HepG2 (cell line): ENCODE results near the gene PIK3C3. TPM values are rescaled to one million over a fixed set of nuclear protein-coding genes. Genes with fewer than 3 reads are reported as not detected.

Experiments used
- ATAC-seq: fragments of 200-7000 bp; cut with Tn5 transposase; 3 replicates; pipeline ENCODE4 v1.9.1; 2020; ENCODE audit warnings: mild to moderate bottlenecking, moderate library complexity
- BruUV-seq: library from RNA; stranded (reverse); fragments of 400-500 nt; replicated peaks from 2 replicates; lab custom pipeline; 2021; lab: Mats Ljungman, UMichigan
- CTCF ChIA-PET: fragments of 300-600 bp; formaldehyde crosslinking; extraction: SDS; loops from one replicate; lab custom pipeline; 2021; ENCODE audit warnings: low total read pairs, inconsistent platforms, low intra/inter-chr PET ratio; lab: Yijun Ruan, JAX
- POLR2A ChIA-PET: fragments of 350-600 bp; sonication (Branson Sonifier 250); formaldehyde crosslinking; loops from one replicate; lab custom pipeline; 2020; ENCODE audit warnings: antibody characterized with exemption, inconsistent platforms; lab: Yijun Ruan, JAX
- DNase-seq: peaks from one replicate; pipeline ENCODE4 v3.0.0-alpha.2; 2015; ENCODE audit warnings: low spot score
- FAIRE-seq: peaks from 3 replicates; lab custom pipeline; 2011; peaks lifted over from hg19 to GRCh38; lab: Jason Lieb, UNC
- H2AFZ ChIP-seq: one replicate; pipeline ENCODE4 v1.6.1; 2011; ENCODE audit warnings: low read length, inconsistent platforms
- H3K27ac ChIP-seq: fragments of 300-600 bp; 3 replicates; pipeline ENCODE4 v1.8.0; 2011; ENCODE audit warnings: mixed run types, mild to moderate bottlenecking, mixed read lengths, low read length, inconsistent platforms; ENCODE audit not compliant: insufficient read depth; ENCODE audit errors: extremely low read length
- H3K27me3 ChIP-seq, 2 experiments: fragments of 200-600 bp in 1 of 2; 2 replicates in 1 of 2; 3 replicates in 1 of 2; pipeline versions ENCODE4 v1.6.0 to v1.8.0; 2011; ENCODE audit warnings: low read length in 2 of 2, mild to moderate bottlenecking in 2 of 2, moderate library complexity in 2 of 2, inconsistent platforms in 1 of 2; ENCODE audit not compliant: insufficient read depth in 2 of 2, control insufficient read depth in 1 of 2
- H3K36me3 ChIP-seq, 2 experiments: fragments of 200-600 bp in 1 of 2; replicated peaks in 1 of 2; 2 replicates in 1 of 2; 3 replicates in 1 of 2; pipeline versions ENCODE4 v1.5.1 to v1.8.0; 2011; ENCODE audit warnings: low read length in 2 of 2, inconsistent platforms in 1 of 2; ENCODE audit not compliant: insufficient read depth in 2 of 2, control insufficient read depth in 1 of 2
- H3K4me1 ChIP-seq: 2 replicates; pipeline ENCODE4 v1.5.1; 2012; ENCODE audit warnings: low read length, inconsistent platforms; ENCODE audit not compliant: insufficient read depth
- H3K4me2 ChIP-seq: 2 replicates; pipeline ENCODE4 v1.6.0; 2011; ENCODE audit warnings: low read depth, low read length, inconsistent platforms
- H3K4me3 ChIP-seq, 3 experiments: fragments of 200-600 bp in 1 of 3; sonication (generic), shearing (Covaris generic) in 1 of 3; replicated peaks in 1 of 3; 2 replicates each; pipeline ENCODE4 v1.5.1; 2011 to 2016; ENCODE audit warnings: low read length in 3 of 3, inconsistent platforms in 2 of 3, low read depth in 2 of 3, mild to moderate bottlenecking in 2 of 3, control low read depth in 1 of 3, mixed read lengths in 1 of 3; ENCODE audit not compliant: insufficient read depth in 1 of 3
- H3K79me2 ChIP-seq: one replicate; pipeline ENCODE4 v1.6.1; 2011; ENCODE audit warnings: low read length, inconsistent platforms; ENCODE audit not compliant: insufficient read depth
- H3K9ac ChIP-seq: 2 replicates; pipeline ENCODE4 v1.6.0; 2011; ENCODE audit warnings: mild to moderate bottlenecking, low read depth, low read length, inconsistent platforms; ENCODE audit not compliant: insufficient read depth
- H3K9me3 ChIP-seq: 2 replicates; pipeline ENCODE4 v1.5.1; 2012; ENCODE audit warnings: mild to moderate bottlenecking, low read length
- H4K20me1 ChIP-seq: 2 replicates; pipeline ENCODE4 v1.6.0; 2011; ENCODE audit warnings: inconsistent platforms, mild to moderate bottlenecking, low read length, moderate library complexity; ENCODE audit not compliant: insufficient read depth
- ATAD3A ChIP-seq: sonication (generic); formaldehyde crosslinking; IDR thresholded peaks from 2 replicates; pipeline ENCODE4 v1.4.0; 2020; ENCODE audit warnings: missing genetic modification reagents
- CENPBD1 ChIP-seq: sonication (generic); formaldehyde crosslinking; IDR thresholded peaks from 2 replicates; pipeline ENCODE4 v1.8.0; 2022; ENCODE audit warnings: missing genetic modification reagents, low read depth, mild to moderate bottlenecking, borderline replicate concordance
- CHD2 ChIP-seq: IDR thresholded peaks from 2 replicates; pipeline ENCODE4 v1.6.1; 2011; ENCODE audit warnings: low read depth, low read length, improper control_type of control experiment
- EED ChIP-seq: sonication (generic); formaldehyde crosslinking; IDR thresholded peaks from 2 replicates; pipeline ENCODE4 v1.5.0; 2020; ENCODE audit warnings: mild to moderate bottlenecking, missing genetic modification reagents
- MTA3 ChIP-seq: sonication (generic); formaldehyde crosslinking; IDR thresholded peaks from 2 replicates; pipeline ENCODE4 v1.4.0; 2020; ENCODE audit warnings: missing genetic modification reagents
- MTF2 ChIP-seq: sonication (generic); formaldehyde crosslinking; IDR thresholded peaks from 2 replicates; pipeline ENCODE4 v1.5.0; 2020; ENCODE audit warnings: missing genetic modification reagents, borderline replicate concordance
- MXD1 ChIP-seq: sonication (generic); formaldehyde crosslinking; IDR thresholded peaks from 2 replicates; pipeline ENCODE4 v1.4.0; 2020; ENCODE audit warnings: mild to moderate bottlenecking, missing genetic modification reagents
- NR2F2 ChIP-seq: IDR thresholded peaks from 2 replicates; pipeline ENCODE4 v1.6.1; 2012; ENCODE audit warnings: low read depth, inconsistent platforms, borderline replicate concordance
- SUZ12 ChIP-seq: fragments of 150-350 bp; IDR thresholded peaks from 2 replicates; pipeline ENCODE4 v1.6.1; 2014; ENCODE audit warnings: low read depth, low read length
- THRA ChIP-seq: sonication (generic); formaldehyde crosslinking; IDR thresholded peaks from 2 replicates; pipeline ENCODE4 v1.4.0; 2020; ENCODE audit warnings: missing genetic modification reagents, borderline replicate concordance
- ZKSCAN5 ChIP-seq: sonication (generic); formaldehyde crosslinking; IDR thresholded peaks from 2 replicates; pipeline ENCODE4 v1.5.1; 2020; ENCODE audit warnings: mild to moderate bottlenecking, missing genetic modification reagents
- ZNF20 ChIP-seq: sonication (generic); formaldehyde crosslinking; IDR thresholded peaks from 2 replicates; pipeline ENCODE4 v1.4.0; 2020; ENCODE audit warnings: mild to moderate bottlenecking, moderate library complexity, missing genetic modification reagents
- ZNF296 ChIP-seq: sonication (generic); formaldehyde crosslinking; conservative IDR thresholded peaks from 2 replicates; pipeline ENCODE4 v1.5.0; 2020; ENCODE audit warnings: mild to moderate bottlenecking, missing genetic modification reagents
- ZNF335 ChIP-seq: sonication (generic); formaldehyde crosslinking; IDR thresholded peaks from 2 replicates; pipeline ENCODE4 v1.4.0; 2020; ENCODE audit warnings: missing genetic modification reagents
- ZNF446 ChIP-seq: sonication (generic); formaldehyde crosslinking; IDR thresholded peaks from 2 replicates; pipeline ENCODE4 v1.5.0; 2020; ENCODE audit warnings: mild to moderate bottlenecking, missing genetic modification reagents
- ZNF567 ChIP-seq: sonication (generic); formaldehyde crosslinking; IDR thresholded peaks from 2 replicates; pipeline ENCODE4 v1.8.1; 2023; ENCODE audit warnings: mild to moderate bottlenecking, missing genetic modification reagents, borderline replicate concordance
- ZNF878 ChIP-seq: sonication (generic); formaldehyde crosslinking; IDR thresholded peaks from 2 replicates; pipeline ENCODE4 v1.8.1; 2023; ENCODE audit warnings: mild to moderate bottlenecking, missing genetic modification reagents, moderate library complexity
- ZZZ3 ChIP-seq: sonication (generic); formaldehyde crosslinking; IDR thresholded peaks from 2 replicates; pipeline ENCODE4 v1.4.0; 2020; ENCODE audit warnings: missing genetic modification reagents, mild to moderate bottlenecking, borderline replicate concordance
- WGBS: methylation state at CpG from one replicate; pipeline ENCODE4 v1.1.6; 2017; ENCODE audit warnings: low lambda C conversion rate; 5-methylcytosine and 5-hydroxymethylcytosine counted together
- in situ Hi-C: cut with HindIII; loops from 2 replicates; pipeline ENCODE4 v1.10.0; 2017; ENCODE audit warnings: low pct_unique_long_range_greater_than_20kb; ENCODE audit not compliant: extremely low pct_ligation_motif_present
- intact Hi-C: fragments of 100-400 bp; cut with micrococcal nuclease; formaldehyde crosslinking; loops from one replicate; pipeline ENCODE4 v1.10.0; 2022; ENCODE audit not compliant: unreplicated experiment
- polyA plus RNA-seq, 8 experiments: library from polyadenylated mRNA; depleted of rRNA in 3 of 8; stranded (reverse) in 7 of 8; unstranded in 1 of 8; fragments of >200 nt; fragmentation: Illumina TruSeq in 4 of 8; extraction: Trizol in 4 of 8; gene quantifications; 2 replicates each; pipeline versions ENCODE4 v1.2.1 to v1.2.3, GENCODE V29; 2011 to 2016; ENCODE audit warnings: low read depth in 4 of 8, missing spikeins in 1 of 8, mixed read lengths in 1 of 8; ENCODE audit not compliant: insufficient read depth in 1 of 8
- total RNA-seq, 5 experiments: library from RNA; depleted of rRNA; stranded (reverse); fragments of >200 nt; fragmentation: Illumina TruSeq; extraction: Trizol; gene quantifications; 2 replicates each; pipeline ENCODE4 v1.2.3, GENCODE V29; 2016; ENCODE audit warnings: low read depth in 1 of 5

The PIK3C3 gene
- total and polyA plus RNA-seq, 2 of the 13 experiments (the other 11 are each of a cell fraction or from before 2014, with no cell fraction given), result 42.8 to 46.4 TPM

- TF ChIP-seq ZZZ3 (CRISPR knock-in tag) (no peak), ZNF567 (CRISPR knock-in tag) (no peak), MXD1 (CRISPR knock-in tag) (no peak), ZNF878 (no peak), NR2F2 (no peak), MTA3 (CRISPR knock-in tag) (no peak)
- DNase-seq (no peak), FAIRE-seq (no peak), ATAC-seq (no peak)
- Histone ChIP-seq H3K27me3 (no peaks in the 10 kb centered on the region), H3K4me1 (no peaks in the 10 kb centered on the region), H3K9ac (no peak overlapping the region), H3K79me2 (no peaks in the 10 kb centered on the region), H3K27ac (no peak overlapping the region), H3K36me3 (peaks cover 4 to 28% of the 10 kb centered on the region in 2 experiments; a peak in 3 of 5 replicates), H4K20me1 (no peaks in the 10 kb centered on the region), H3K4me2 (no peak overlapping the region), H2AFZ (no peak overlapping the region), H3K4me3 (no peak overlapping the region), H3K9me3 (no peaks in the 10 kb centered on the region)
- intact Hi-C loops, result no loop called here
- ChIA-PET CTCF (no interaction called here), POLR2A (no interaction called here)
- in situ Hi-C loops, result no loop called here
- WGBS, result 98% methylated on average over 3 of the region's 3 CpGs
- BruUV-seq, result no TSS peak
Measured at GRCh38 chr18:42068030-42068429, 113.0 kb downstream of the PIK3C3 start.

GRCh38 chr18:42069036-42069435 is 114.0 kb downstream of the PIK3C3 start:
- in situ Hi-C loops (no loop called here), intact Hi-C loops (no loop called here)
- no peak for FAIRE-seq
- no peak overlapping the region for H3K27ac ChIP-seq
- H2AFZ ChIP-seq, result no peak overlapping the region
- H3K36me3 ChIP-seq, result peaks cover 4 to 33% of the 10 kb centered on the region in 2 experiments; a peak in 3 of 5 replicates
- no peaks in the 10 kb centered on the region for H4K20me1 ChIP-seq
- DNase-seq, result no peak
- CTCF ChIA-PET, result no interaction called here
- no peaks in the 10 kb centered on the region for H3K79me2 ChIP-seq
- no TSS peak for BruUV-seq
- no peaks in the 10 kb centered on the region for H3K9me3 ChIP-seq
- POLR2A ChIA-PET, result no interaction called here
- TF ChIP-seq MTF2 (CRISPR knock-in tag), result no peak
- no peak for TF ChIP-seq ZKSCAN5 (CRISPR knock-in tag)
- TF ChIP-seq CENPBD1 (CRISPR knock-in tag), result no peak
- TF ChIP-seq ATAD3A (CRISPR knock-in tag), result no peak
- no peak for TF ChIP-seq EED (CRISPR knock-in tag)
- no peak for TF ChIP-seq ZNF335 (CRISPR knock-in tag)
- TF ChIP-seq THRA (CRISPR knock-in tag), result no peak
- TF ChIP-seq ZNF20, result no peak
- no peak for TF ChIP-seq ZNF446 (CRISPR knock-in tag)
- TF ChIP-seq CHD2, result no peak
- TF ChIP-seq SUZ12, result no peak
- no peak for TF ChIP-seq ZNF296
- TF ChIP-seq, all 625 proteins: peak for 0
- H3K4me2 ChIP-seq, result no peak overlapping the region
- H3K4me1 ChIP-seq, result no peaks in the 10 kb centered on the region
- H3K9ac ChIP-seq, result no peak overlapping the region
- no peak overlapping the region for H3K4me3 ChIP-seq
- ATAC-seq, result no peak
- no peaks in the 10 kb centered on the region for H3K27me3 ChIP-seq
